Adrenal gland (tissue), 5 donors: ENCODE measurements around the gene GYPB.
"Not testable (repeated sequence)": the region's sequence is repeated elsewhere in the genome, so short reads cannot be mapped to it uniquely, and the experiment has no call there.

Experiments
- POLR2A ChIP-seq, 2 donors: fragments of 450-650 bp; IDR thresholded peaks; one replicate each; pipeline ENCODE4 v1.6.1; 2017; ENCODE audit warnings: antibody characterized with exemption in 2 of 2, mild to moderate bottlenecking in 2 of 2, moderate library complexity in 1 of 2
- TF ChIP-seq, protein P1 (sequence below), 6 experiments: fragments of 450-650 bp in 4 of 6; fragments of 200-600 bp in 2 of 6; sonication (generic) in 1 of 6; IDR thresholded peaks; 1 replicate in 5 of 6; 2 replicates in 1 of 6; pipeline versions ENCODE4 v1.5.1 to v1.8.0; 2016 to 2021; ENCODE audit warnings: antibody characterized with exemption in 6 of 6, mild to moderate bottlenecking in 2 of 6, moderate library complexity in 1 of 6
- donor health status: DM: no; HTN: no; CAD: no.

DNA sequence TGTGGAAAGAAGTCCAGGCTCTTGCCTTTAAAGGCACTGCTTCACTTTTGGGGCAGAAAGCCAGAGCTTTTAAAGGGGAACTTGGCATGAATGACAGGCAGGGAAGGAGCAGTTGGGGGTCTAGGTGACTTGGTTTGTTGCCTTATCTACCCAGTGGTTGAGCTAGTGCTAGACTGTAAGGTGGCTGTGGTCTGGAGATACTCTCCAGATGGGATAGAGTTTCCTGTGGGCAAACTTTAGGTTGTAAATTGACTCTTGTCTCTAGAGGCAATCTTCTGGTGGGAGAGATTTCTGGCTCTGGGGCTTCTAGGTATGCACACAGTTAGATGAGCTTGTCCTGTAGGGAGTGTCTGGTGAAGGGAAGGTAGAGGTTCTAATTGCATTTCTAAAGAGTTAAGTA is 43.7 kb downstream of the GYPB start:
- TF ChIP-seq, protein P1, sequence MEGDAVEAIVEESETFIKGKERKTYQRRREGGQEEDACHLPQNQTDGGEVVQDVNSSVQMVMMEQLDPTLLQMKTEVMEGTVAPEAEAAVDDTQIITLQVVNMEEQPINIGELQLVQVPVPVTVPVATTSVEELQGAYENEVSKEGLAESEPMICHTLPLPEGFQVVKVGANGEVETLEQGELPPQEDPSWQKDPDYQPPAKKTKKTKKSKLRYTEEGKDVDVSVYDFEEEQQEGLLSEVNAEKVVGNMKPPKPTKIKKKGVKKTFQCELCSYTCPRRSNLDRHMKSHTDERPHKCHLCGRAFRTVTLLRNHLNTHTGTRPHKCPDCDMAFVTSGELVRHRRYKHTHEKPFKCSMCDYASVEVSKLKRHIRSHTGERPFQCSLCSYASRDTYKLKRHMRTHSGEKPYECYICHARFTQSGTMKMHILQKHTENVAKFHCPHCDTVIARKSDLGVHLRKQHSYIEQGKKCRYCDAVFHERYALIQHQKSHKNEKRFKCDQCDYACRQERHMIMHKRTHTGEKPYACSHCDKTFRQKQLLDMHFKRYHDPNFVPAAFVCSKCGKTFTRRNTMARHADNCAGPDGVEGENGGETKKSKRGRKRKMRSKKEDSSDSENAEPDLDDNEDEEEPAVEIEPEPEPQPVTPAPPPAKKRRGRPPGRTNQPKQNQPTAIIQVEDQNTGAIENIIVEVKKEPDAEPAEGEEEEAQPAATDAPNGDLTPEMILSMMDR (IDR thresholded peaks at IDR 0.05): not testable (repeated sequence)
- TF ChIP-seq POLR2A (IDR thresholded peaks at IDR 0.05): not testable (repeated sequence)
